ENCODE results near the gene NEK4.
"Not testable (repeated sequence)": the region's sequence is repeated elsewhere in the genome, so short reads cannot be mapped to it uniquely, and the experiment has no call there.

The NEK4 gene

DNA sequence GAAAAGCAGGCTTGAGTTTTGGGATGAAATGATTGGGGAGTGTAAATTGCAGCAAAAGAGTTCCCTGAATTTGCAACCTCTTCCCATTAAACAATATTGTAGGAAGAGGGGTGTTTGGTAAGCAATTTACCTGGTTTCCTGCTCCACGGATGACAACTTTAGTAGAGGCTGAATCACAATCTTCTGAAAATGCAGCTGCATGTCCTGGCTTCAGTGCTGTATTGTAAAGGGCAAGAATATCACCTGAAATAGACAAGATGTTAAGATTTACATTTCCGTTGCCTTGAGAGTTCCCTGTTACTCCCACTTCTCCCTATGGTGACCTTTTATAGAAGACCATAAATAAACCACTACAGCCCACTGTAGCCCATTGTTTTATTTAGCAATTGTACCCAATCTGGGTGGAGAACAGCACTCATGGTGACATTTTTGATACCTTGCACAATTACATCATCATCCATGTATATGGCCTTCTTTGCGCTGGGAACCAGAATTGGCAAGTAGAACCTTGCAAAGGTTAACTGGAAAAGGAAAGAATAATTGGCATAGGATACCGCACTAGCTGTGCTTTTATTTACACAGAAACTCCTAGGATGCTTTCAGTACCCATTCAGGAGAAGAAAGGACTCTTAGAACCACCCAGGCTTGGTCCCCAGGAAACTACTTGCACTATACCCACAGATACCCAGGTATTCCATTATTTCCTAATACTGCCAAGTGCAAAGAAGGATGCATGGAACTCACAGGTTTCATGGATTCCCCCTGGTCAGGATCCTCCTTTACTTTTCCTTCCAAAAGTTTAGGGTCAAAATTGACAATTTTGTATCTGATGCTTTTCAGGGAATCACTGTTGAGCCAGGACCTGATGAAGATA, 74.7 kb downstream of the NEK4 start:
- peak in 1 of 2 experiments; percentile 1 for DNase-seq

DNA sequence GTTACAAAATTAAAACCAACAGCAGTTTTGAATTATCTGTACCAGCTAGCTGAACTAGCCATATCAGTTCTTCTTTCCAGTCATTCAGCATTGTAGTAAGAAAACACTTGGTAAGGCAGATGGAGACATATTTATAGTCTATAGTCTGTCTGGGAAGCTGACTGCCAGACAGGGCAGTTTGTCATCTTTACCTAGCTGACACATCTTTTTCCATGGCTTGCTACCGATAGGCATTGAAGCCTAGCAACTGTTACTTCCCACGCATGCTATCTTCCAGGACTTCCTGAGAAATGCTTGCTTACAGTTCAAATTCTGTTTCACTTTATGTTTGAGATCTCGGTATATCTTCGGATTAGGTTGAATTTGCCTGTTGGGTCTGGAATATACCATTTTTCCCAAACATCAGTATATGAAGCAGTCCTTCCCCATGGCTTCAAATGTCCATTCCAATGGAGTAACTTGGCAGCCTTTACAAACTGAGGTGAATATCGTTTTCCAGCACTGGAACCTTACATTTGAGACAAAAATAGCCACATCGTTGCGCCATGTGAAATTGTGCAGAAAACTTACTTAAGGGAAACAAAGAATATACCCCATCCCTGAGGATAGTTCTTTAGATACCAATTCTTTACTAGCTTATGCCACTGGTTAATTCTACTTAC, 76.1 kb downstream of the NEK4 start:
- peak in 1 of 2 experiments; percentile 2 for DNase-seq

DNA sequence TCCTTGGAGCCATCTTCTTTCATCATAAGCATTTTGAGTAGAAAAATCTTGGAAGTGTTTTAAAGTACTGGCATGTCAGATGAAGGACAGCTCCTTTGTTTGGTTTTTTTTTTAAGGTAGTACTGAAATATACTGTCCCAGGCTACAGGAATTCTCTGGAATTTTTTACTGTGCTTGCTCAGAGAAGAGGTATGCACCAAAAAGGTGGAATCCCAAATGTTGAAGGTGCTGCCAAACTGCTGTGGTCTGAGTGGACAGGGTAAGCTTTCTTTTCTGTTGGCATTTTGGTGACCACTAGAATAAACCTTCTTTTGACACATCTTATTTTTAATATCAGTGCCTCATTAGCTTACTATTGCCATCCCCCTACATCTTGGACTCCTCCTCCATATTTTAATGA, 77.7 kb downstream of the NEK4 start:
- DNase-seq, result no peak

DNA sequence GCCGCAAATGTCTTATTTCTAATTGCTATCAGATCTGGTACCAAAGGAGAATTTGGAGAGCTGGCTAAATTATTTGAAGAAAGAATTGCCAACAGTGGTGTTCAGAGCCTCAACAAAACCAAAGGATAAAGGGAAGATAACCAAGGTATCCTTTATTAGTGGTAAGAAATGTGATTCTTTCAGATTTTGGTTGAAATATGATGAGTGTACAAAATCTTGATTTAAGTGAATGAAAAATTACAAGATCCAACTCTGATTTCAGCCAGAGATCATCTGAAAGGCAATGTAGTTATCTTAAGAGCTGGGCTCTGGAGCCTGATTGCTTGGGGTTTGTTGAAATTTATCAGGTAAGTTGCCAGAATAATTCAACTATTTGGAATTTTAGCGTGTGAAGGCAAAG, 80.2 kb downstream of the NEK4 start:
- DNase-seq, result no peak

DNA sequence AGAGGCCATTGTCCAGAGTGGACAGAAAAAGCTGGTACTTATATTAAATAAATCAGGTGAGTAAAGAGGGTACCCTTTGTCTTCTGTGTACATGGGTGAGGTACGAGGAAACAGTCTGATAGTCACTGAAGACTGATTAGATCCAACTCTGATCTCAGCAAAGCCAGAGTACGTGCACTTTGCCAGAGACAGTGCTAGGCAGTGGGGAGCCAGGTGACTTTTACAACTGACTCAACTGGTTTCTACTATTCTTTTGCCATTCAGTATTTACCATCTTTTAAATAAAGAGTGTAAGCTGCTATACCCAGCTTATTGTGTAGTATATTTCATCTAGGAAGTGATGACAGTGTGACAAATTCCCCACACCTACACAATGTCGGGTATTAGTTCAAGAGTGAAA, 81.6 kb downstream of the NEK4 start:
- no peak for DNase-seq

DNA sequence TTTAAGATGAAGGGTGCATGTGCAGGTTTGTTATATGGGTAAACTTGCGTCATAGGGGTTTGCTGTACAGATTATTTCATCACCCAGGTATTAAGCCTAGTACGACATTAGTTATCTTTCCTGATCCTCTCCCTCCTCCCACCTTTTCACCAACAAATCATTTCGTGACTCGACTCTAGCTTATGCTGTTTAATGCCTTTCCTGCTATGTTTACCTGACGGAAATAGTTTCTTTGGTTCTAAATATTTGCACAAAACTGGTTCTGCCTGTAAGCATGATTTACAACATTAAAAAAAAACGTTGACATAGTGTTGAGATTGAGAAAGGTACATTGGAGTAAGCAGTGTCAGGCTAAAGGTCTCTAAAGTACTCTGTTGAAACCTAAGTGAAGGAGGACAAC, 82.5 kb downstream of the NEK4 start:
- DNase-seq, result no peak

DNA sequence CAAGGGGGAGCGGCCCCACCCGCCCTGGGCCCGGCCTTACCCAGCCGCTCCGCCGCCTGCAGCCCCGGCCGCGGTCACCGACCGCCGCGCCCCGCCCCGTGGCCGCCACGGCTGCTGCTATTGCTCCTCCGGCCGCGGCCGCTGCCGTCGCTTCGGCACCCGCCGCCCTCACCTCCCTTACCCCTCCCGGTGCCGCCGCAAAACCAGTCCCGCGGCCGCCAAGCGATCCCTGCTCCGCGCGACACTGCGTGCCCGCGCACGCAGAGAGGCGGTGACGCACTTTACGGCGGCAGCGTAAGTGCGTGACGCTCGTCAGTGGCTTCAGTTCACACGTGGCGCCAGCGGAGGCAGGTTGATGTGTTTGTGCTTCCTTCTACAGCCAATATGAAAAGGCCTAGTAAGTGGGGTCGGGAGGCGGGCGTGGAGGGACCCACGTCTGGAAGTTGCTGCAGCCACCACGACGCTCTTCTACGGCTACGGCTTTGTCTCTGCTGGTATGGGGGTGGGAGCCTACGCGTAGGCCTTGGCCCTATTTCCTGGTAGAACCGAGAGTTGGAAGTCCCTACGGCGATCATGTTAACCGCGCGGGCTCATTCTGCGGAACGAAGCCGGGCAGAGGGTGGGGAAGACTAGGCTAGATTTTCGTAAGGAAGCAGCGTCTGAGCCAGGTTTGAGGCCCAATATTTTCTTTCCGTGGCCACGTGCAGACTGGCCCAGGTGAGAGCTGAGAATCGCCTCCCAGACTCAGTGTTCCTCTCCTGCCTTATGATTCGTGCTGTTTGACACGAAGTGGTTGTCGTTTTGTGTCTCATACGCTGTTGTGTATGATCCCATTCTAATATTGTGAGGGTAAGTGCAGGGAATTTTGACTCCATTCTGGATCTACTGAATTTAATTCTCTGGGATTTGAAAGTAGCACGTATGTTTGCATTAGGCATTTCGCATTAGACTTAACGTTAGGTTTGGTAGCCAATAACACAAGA, 84.7 kb downstream of the NEK4 start, which contains the start of the genes GNL3 and PBRM1:
Gene GNL3, plus strand, starts transcription at position 324 of the 983 bp plus-strand sequence. Its CDS starts 61 bp downstream, at position 385.
Gene PBRM1, minus strand, starts transcription at position 205 of the 983 bp plus-strand sequence.
- DNase-seq, result peak; percentile 90 to 92

DNA sequence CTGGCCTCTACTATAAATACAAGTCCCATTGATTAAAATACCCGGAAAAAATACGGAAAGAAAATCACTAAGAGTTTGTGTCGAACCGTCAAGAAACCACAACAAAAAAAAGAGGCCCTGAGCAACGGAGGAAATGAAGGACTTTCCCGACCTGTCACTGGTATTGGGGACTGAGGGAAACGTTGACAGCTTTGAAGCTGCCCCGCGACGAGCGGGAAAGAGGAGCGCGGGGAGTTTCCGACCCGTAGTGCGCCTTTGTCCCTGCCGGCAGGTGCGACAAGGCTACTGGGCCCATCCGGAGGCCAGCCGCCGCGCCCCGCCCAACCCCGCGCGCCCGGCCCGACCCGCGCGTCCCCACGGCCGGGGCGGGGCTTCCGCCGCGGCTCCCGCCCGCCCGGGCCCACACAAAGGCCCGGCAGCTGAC, 85.4 kb downstream of the NEK4 start:
- DNase-seq, result peak; percentile 83 to 88

DNA sequence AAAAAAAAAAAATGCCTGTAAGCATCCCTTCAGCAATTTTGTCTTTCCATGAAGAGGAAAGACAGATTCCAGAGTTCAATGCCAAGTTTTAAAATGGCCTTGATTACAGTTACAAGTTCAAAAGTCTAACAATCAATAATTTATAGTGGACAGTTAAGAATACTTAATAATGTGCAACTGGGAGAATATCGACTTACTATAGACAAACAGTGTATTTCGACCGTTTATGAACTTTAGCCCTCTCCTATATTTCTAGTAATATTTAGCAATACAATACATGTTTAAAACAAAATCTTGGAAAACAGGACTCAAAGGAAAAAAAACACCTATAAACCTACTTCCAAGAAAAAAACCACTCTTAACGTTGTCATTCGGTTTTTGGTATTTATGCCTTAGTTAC, 86.6 kb downstream of the NEK4 start:
- no peak for DNase-seq

DNA sequence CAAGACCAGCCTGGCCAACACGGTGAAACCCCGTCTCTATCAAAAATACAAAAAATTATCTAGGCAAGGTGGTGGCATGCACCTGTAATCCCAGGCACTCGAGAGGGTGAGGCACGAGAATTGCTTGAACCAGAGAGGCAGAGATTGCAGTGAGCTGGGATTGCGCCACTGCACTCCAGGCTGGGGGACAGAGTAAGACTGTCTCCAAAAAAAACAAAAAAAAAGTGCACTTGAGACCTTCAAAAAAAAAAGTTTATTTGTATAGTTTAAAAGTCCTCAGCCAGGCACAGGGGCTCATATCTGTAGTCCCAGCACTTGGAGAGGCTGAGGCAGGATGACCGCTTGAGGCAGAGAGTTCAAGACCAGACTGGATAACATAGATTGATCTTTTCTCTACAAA, 87.1 kb downstream of the NEK4 start:
- DNase-seq, result no peak

DNA sequence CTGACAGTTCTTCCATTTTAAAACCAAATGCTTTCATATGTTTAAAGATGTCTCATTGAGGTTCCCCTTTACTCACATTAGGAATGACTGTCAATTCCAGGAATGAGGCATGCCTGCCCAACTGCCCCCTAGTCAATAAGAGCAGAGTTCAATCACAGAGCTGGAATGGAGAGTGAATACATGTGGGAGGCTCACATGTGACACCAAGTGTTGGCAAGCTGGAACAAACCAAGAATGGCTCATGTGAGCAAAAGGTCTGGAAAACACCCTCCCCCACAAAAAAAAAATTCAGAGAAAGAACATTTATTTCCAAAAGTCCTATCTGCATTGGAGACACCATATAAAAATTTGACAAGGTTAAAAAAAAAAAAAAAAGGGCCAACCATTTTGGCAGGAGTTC, 88.7 kb downstream of the NEK4 start:
- DNase-seq, result peak; percentile 50 to 63

DNA sequence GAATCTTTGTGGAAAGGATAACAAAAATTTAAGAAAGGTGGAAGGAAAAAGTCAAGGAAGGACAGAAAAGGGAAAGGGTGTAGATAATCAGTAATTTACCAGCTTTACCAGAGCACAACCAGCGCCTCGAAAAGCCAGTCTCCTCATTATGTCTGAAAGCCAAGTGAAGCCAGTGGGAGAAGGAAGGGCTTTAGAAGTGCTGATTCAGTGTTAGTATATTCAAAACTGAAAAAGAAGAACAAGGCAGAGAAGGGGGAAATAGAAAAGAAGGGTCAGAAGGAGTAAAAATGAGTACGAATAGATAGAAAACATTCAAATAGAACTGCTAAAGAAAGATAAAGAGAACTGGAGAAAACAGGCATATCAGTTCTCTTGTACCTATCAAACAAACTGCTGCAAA, 89.1 kb downstream of the NEK4 start:
- no peak for DNase-seq

DNA sequence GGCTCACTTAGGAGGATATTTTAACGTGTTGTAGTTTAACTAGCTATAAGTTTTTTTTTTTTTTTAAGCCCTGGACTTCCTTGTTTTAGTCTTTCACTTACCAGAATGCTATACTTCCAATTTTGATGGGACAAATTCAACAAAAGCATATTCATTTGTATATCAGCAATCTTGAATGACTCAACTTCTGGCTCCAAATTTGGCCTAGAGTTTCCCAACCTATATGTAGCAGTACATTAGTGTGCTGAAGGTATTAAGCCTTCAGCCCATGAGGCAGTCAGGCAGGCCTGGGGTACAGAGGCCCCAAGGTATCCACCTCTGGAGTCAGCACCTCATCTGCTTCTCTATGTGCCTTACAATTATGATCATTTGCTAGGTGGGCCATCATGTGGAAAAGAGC, 90.9 kb downstream of the NEK4 start:
- DNase-seq, result no peak

DNA sequence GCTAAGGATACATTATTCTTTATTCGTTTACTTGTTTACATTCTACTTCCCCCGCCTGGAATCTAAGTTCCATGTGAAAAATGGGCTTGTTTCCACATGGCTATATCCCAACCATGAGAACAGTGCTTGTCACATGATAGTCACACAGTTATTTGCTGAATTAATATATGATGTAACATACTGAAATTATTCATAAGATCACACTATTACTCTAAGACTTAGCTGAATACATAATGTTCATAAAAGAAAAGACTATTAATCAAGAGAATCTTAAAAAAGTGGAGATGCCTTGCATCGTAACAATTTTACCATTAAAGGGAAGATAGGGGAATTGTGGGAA, 91.6 kb downstream of the NEK4 start:
- DNase-seq, result no peak

DNA sequence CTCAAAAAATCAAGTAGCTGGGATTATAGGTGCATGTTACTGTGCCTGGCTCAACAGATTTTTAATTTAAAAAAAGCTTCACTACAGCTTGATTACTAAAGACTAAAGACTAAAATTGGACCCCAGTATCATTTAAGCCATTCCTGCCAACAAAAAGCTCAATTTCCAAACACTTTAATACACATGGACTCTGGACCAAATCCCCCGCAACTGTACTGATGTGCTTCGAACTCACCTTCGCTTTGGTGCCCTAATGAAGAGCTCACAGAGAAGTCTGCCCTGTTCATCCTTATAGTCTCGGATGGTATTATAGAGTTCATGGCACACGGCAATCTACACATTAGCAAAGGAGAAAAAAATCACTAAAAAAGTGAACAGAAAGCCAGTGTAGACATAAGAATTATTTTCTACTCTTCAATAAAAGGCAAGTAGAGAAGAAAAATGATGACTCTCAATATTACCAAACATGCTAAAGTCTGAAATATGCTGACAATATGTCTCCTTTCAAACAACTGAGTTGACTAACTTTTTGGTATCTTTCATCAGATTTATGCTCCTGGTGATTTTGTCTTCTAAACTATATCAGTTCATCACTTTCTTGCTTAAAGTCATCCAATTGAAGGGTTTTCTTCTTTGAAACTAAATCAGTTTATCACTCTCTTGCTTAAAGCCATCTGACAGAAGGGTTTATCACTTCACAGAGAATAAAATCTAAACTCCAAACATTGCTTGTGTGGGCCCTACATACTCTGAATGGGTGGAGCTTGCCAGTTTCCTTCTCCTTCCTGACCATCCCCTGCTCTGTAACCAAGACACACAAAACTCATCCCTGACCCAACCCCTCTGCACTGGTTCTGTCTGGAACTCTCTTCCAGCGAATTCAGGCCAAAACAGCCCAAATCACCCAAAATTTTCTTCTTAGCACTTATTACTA, 92.2 kb downstream of the NEK4 start:
- no peak for DNase-seq

DNA sequence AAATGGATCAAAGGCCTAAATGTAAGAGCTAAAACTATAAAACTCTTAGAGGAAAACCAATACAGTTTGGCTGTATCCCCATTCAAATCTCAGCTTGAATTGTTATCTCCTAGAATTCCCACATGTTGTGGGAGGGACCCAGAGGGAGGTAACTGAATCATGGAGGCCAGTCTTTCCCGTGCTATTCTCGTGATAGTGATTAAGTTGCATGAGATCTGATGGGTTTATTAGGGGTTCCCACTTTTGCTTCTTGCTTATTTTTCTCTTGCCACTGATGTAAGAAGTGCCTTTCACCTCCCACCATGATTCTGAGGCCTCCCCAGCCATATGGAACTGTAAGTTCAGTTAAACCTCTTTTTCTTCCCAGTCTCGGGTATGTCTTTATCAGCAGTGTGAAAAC, 94.5 kb downstream of the NEK4 start:
- not testable (repeated sequence) for DNase-seq

DNA sequence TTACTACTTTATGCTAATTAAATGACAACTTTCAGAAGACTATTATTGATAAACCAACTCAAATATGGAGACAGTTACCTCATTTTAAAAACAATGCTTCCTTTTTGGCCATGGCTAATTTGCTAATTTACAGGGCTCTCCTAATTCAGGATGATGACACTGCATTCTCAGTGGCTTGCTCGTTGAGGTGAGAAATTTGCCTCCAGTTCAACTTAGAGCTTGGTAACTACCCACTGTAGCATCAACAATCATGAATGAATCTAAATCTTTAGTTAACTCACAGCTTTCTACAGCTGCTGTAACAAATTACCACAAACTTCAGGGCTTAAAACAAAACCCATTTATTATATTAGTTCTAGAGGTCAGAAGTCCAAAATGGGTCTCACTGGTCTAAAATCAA, 99.1 kb downstream of the NEK4 start:
- DNase-seq, result no peak

DNA sequence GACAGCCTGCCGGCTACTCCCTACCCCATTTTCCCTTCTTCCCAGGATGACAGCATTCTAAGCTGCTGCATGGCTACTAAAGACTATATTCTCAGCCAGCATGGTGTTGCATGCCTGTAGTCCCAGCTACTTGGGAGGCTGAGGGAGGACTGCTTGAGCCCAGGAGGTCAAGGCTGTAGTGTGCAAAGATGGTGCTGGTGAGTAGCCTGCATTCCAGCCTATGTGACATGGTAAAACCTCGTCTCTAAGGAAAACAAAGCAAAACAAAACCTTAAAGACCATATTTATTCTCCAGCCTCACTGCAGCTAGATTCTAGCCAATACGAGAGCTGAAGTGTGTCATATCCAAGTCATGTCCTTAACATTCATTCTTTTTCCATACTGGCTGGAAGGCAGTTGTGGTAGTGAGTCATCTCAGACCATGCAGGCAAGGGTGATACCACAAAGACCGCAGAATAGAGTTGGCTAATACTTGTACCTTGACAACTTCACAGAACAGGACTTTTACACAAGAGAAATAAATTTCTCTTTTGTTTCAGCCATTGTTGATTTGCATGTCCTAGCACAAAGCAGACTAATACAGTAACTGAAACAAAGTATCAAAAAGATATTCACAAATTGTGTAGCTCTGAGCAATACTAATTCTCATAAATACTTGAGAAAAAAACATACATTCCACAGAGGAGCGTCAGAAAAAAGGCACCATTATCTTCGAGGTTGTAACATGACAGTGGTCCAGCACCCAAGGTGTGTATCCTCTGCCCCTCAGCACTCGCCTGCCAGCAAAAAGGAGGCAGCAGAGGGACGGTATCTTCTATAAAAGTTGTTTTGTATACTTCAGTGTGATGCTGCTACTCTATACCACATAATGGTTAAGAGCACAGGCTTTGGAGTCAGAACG, 99.9 kb downstream of the NEK4 start:
- peak; percentile 49 to 56 for DNase-seq

DNA sequence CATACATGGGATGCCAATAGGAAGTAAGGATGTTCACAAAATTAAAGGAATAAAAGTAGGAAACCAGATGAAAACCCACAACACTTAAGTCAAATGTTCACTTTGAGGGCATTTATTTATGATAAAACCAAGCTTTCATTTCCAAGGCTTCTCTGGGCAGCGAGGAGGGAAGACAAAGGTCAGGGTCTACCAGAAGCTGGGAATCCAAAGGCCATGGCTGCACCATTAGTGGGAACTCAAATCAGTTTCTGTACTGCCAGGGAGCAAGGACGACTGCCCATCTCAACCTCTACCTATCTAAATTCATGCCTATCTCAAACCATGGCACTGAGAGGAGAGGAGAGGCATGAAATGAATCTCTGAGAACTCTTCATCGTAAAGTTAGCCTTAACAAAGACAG, 107.6 kb downstream of the NEK4 start:
- DNase-seq, result no peak

DNA sequence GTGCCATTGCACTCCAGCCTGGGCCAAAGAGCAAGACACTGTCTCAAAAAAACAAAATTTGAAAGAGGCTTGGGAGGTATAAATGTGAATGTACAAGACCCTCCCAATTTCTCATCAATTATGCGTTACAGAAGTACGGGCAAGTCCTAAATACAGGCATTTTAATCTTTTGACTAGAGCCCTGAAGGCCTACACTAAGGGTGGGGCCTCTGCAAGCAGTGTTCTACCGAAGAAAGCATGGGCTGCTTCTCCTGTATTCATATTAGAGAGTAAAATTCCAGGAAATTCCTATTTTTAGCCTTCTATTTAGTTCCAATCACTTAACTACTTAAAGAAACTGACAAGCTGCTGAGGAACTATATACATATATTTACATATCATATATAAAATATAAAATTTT, 110.7 kb downstream of the NEK4 start:
- DNase-seq, result no peak

Data from activated CD4-positive, alpha-beta T cell treated with anti-CD3 and anti-CD28 coated beads, Interleukin-2, amount 50 U/mL, for 48 hours (primary cell).